22Rv1 (cell line): ENCODE data around the gene LIN7B.

ENCODE experiments used
- H3K27ac ChIP-seq: fragments of 450-650 bp; 2 replicates; pipeline ENCODE4 v1.5.1; 2017
- CTCF ChIP-seq: fragments of 450-650 bp; IDR thresholded peaks from 2 replicates; pipeline ENCODE4 v1.5.1; 2017; ENCODE audit warnings: mild to moderate bottlenecking
- ZFX ChIP-seq: fragments of 450-650 bp; IDR thresholded peaks from 2 replicates; pipeline ENCODE4 v1.6.1; 2017; ENCODE audit warnings: antibody characterized with exemption, borderline replicate concordance

Gene LIN7B

GRCh38 chr19:49098795-49099194 is 15.4 kb upstream of the LIN7B start:
- peak overlapping the region; percentile 89 for H3K27ac ChIP-seq

GRCh38 chr19:49101160-49101559 is 13.0 kb upstream of the LIN7B start:
- no peak overlapping the region for H3K27ac ChIP-seq
- no peak for TF ChIP-seq ZFX

More at GRCh38 chr19:49098795-49099194, 15.4 kb upstream of the LIN7B start:
- TF ChIP-seq ZFX (no peak), CTCF (no peak)

GRCh38 chr19:49102303-49102702 is 11.9 kb upstream of the LIN7B start:
- H3K27ac ChIP-seq: peak overlapping the region; percentile 18; the same call in 1 of the 2 replicates
- TF ChIP-seq ZFX (no peak), CTCF (no peak)

GRCh38 chr19:49103331-49104085 is 10.7 kb upstream of the LIN7B start:
- TF ChIP-seq CTCF (no peak), ZFX (no peak)
- H3K27ac ChIP-seq: no peak overlapping the region; the same call in 1 of the 2 replicates

- peak overlapping the region; percentile 52; the same call in 1 of the 2 replicates for H3K27ac ChIP-seq
- TF ChIP-seq CTCF (no peak), ZFX (no peak)
Observed at GRCh38 chr19:49104229-49104864, 9.8 kb upstream of the LIN7B start.

- H3K27ac ChIP-seq: peak overlapping the region; percentile 52
- TF ChIP-seq CTCF (peak; percentile 92), ZFX (no peak)
Observed at GRCh38 chr19:49106648-49107135, 7.5 kb upstream of the LIN7B start.

GRCh38 chr19:49107625-49108459 is 6.3 kb upstream of the LIN7B start:
- peak overlapping the region; percentile 52 for H3K27ac ChIP-seq
- no peak for TF ChIP-seq CTCF
- TF ChIP-seq ZFX: no peak
